ENCODE results near the gene MAFB. TPM values are rescaled to one million over a fixed set of nuclear protein-coding genes. Genes with fewer than 3 reads are reported as not detected.

Gene MAFB
- total RNA-seq, 1 experiment from 2014 or later, result 0.85 TPM

DNA sequence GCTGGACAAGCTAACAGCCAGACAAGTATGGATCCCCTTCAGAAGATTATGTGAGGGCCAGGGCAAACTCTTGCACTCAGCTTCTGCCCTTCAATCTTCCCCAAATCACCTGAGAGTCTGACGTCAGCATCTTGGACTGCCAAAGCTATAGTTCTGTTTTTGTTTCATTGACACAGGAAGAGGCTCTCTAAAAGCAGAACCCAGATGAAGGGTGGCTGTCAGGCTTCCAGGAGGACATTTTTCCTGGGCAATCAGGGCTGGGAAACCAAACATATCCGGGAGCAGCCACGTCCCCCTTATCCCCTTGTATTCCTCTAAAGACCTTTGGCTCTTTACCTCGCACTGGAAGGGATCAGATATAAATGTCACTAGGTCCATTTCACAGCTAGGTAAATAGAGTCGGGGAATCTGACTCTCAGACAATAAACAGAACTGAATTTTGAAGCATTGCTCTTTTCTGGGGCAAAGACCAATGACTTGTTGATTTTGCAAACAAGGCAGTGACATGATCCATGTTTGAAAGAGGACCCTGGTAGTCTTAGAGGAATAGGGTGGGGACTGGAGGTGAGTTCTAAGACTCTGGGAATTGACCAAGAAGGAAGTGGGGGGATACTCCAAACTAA is 13.3 kb downstream of the MAFB start:
- Histone ChIP-seq H3K18ac (ENCODE audit: insufficient read length, low read depth, low read length) (no peak overlapping the region), H3K14ac (ENCODE audit: insufficient read depth, low read length) (no peak overlapping the region), H2BK5ac (ENCODE audit: insufficient read length, low read length) (no peak overlapping the region), H3T11ph (ENCODE audit: low read length) (no peak overlapping the region), H3K56ac (ENCODE audit: insufficient read length, low read depth, low read length) (no peak overlapping the region), H2BK15ac (ENCODE audit: low read depth, low read length) (no peak overlapping the region), H4K5ac (ENCODE audit: insufficient read length, low read depth, low read length) (no peak overlapping the region), H2BK12ac (ENCODE audit: insufficient read length, low read depth, low read length) (no peak overlapping the region), H4K20me1 (ENCODE audit: control insufficient read depth, insufficient read depth, insufficient read length) (peaks cover 2% of the 10 kb centered on the region), H3K27ac (ENCODE audit: insufficient read length, low read depth, low read length) (no peak overlapping the region), H3K4me1 (ENCODE audit: insufficient read depth, low read length) (peaks cover 9% of the 10 kb centered on the region; the same call in 1 of the 2 replicates), H3K27me3 (ENCODE audit: insufficient read depth, low read length) (peaks cover 15% of the 10 kb centered on the region), H3K9ac (ENCODE audit: extremely low read depth, insufficient read length, low read length) (no peak overlapping the region), H2AFZ (ENCODE audit: low read length) (no peak overlapping the region), H3K9me3 (ENCODE audit: control insufficient read depth, low read depth, low read length) (no peaks in the 10 kb centered on the region), H2AK5ac (ENCODE audit: insufficient read length, low read length) (no peak overlapping the region), H3K79me2 (ENCODE audit: insufficient read depth, low read length) (no peaks in the 10 kb centered on the region), H3K4ac (ENCODE audit: low read depth, low read length) (no peak overlapping the region), H3K79me1 (ENCODE audit: insufficient read depth, low read depth, low read length, poor library complexity, severe bottlenecking) (no peaks in the 10 kb centered on the region), H3K23me2 (ENCODE audit: insufficient read length, low read depth, low read length, poor library complexity, severe bottlenecking) (no peaks in the 10 kb centered on the region), H2BK120ac (ENCODE audit: low read depth, low read length, poor library complexity, severe bottlenecking) (no peak overlapping the region), H3K4me2 (ENCODE audit: insufficient read depth, insufficient read length, low read length) (no peak overlapping the region), H4K8ac (replicated peaks; ENCODE audit: insufficient read length, low read depth, low read length) (no peak overlapping the region), H3K23ac (ENCODE audit: insufficient read length, low read depth, low read length) (no peak overlapping the region), H4K91ac (ENCODE audit: insufficient read length, low read depth, low read length) (no peak overlapping the region), H2BK20ac (ENCODE audit: low read depth, low read length, poor library complexity, severe bottlenecking) (no peak overlapping the region)
- Mint-ChIP-seq H3K27ac (no peak overlapping the region), H3K9me3 (no peaks in the 10 kb centered on the region), H3K36me3 (ENCODE audit: insufficient read depth in 1 of 3, low read depth in 3 of 3) (peaks cover 0 to 2% (median 0%) of the 10 kb centered on the region in 3 experiments; a peak in 1 of 7 replicates), H3K4me1 (peaks cover 9 to 19% of the 10 kb centered on the region in 2 experiments), H3K27me3 (ENCODE audit: low read depth) (peaks cover 63% of the 10 kb centered on the region), H3K4me3 (no peak overlapping the region)
- no peak for DNase-seq
- no CpG with 5 or more reads among the region's 5 CpGs for WGBS (ENCODE audit: extremely low coverage, insufficient read length, low lambda C conversion rate)
- TF ChIP-seq, protein P1, sequence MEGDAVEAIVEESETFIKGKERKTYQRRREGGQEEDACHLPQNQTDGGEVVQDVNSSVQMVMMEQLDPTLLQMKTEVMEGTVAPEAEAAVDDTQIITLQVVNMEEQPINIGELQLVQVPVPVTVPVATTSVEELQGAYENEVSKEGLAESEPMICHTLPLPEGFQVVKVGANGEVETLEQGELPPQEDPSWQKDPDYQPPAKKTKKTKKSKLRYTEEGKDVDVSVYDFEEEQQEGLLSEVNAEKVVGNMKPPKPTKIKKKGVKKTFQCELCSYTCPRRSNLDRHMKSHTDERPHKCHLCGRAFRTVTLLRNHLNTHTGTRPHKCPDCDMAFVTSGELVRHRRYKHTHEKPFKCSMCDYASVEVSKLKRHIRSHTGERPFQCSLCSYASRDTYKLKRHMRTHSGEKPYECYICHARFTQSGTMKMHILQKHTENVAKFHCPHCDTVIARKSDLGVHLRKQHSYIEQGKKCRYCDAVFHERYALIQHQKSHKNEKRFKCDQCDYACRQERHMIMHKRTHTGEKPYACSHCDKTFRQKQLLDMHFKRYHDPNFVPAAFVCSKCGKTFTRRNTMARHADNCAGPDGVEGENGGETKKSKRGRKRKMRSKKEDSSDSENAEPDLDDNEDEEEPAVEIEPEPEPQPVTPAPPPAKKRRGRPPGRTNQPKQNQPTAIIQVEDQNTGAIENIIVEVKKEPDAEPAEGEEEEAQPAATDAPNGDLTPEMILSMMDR (conservative IDR thresholded peaks at IDR 0.05), result no peak
